Activated CD4-positive, alpha-beta T cell treated with anti-CD3 and anti-CD28 coated beads, Interleukin-2, amount 50 U/mL, for 16 hours (primary cell): ENCODE results near the gene HOMER3.

Source experiments
- DNase-seq: peaks from one replicate; pipeline ENCODE4 v3.0.0-alpha.2; 2020

The HOMER3 gene

DNA sequence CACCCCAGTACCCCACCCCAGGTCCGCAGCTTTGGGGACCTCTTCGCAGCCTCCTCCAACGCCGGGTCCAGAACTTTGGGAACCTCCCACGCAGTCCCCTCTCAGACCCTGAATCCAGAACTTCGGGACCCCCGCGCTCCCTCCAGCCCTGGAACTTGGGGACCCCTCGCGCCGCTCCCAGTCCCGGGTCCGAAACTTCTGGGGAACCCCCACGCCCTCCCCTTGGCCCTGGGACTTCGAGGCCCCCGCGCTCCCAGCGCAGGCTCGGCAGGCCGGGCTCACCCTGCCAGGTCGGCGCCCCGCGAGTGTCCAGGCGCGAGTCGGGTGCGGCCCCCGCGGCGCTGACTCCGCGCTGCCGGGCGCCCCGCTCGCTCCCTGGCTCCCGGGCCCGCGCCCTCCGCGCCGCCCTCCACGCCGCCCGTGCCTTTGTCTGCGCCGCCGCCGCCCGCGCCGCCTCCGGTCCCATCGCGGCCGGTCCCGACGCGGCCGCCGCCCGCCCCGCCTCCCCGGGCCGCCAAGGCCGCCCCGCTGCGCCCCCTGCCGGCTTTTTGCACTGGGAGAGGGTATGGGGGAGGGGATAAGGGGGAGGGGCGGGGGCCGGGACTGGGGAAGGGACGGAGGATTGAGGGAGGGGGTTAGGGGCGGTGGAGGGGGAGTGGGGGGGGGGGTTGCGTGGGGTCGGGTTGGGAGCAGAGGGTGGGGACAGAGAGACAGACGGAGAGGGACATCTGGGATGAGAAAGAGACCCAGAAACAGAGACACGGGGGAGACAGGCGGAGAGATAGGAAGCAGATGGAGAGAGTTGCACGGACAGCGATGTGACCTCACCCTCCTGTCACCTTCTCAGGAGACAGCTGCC is at the start of gene HOMER3:
Gene HOMER3, minus strand, starts transcription at position 449 of the 859 bp plus-strand sequence. CDS start 2,235 bp downstream, outside the sequence.
- DNase-seq, result peak; percentile 61

DNA sequence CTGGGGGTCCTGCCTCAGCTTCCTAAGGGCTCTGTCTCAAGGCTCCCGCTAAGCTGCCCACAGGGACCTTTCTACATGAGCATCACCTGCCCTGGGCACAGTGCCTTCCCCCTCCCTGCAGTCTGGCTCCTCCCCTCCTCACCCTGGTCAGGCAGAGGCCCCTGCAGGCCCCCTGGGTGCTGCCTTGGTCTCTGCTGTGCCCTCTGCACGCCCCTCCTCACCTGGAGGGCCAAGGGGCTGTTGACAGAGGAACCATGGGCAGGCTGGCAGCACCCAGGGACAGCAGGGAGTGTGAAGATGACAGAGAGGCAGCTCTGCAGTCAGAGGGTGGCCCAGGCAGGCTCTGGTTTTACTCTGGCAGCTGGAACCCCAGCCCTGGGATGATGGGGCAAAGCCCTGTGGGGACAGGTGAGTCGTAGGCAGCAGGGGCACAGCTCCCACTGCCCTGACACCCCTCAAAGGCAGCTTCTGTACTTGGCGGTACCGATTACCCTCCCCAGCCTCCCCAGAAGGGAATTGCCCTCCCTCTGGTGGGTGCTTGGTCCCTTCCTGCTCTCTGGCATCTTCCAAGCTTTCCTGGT is 49.2 kb upstream of the HOMER3 start:
- DNase-seq, result no peak

DNA sequence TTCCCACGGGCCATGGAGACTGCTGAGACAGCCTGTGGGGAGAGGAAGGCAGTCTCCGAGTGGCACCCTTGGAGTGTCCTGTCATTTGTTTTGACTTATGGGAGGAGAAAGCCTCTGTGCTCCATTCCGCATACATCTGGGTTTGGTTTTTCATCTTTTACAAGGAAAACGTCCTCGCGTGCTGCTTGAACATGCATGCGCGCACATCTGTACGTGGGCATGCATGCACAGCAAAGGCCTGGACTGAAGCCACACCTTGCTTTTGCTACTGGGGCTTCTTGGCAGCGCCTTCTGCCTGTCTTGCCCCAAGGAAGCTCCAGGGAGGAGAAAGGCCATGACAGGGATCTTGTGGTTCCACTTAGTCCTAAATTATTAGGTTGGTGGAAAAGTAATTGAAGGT is 48.3 kb upstream of the HOMER3 start:
- DNase-seq, result no peak

DNA sequence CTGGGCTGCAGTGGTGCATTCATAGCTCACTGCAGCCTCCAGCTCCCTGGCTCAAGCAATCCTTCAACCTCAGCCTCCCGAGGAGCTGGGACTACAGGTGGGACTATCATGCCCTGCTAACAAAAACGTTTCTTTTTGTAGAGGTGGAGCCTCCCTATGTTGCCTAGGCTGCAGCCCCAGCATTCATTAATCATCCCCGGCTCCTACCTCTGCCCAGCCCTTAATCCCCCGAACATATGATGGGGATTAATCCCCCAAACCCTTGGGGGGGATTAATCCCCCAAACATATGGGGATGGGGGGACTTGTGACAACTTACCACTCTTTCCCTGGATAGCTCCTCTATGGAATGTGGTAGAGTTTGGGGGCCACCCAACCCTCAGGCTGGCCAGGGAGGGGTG is 46.4 kb upstream of the HOMER3 start:
- DNase-seq, result no peak

DNA sequence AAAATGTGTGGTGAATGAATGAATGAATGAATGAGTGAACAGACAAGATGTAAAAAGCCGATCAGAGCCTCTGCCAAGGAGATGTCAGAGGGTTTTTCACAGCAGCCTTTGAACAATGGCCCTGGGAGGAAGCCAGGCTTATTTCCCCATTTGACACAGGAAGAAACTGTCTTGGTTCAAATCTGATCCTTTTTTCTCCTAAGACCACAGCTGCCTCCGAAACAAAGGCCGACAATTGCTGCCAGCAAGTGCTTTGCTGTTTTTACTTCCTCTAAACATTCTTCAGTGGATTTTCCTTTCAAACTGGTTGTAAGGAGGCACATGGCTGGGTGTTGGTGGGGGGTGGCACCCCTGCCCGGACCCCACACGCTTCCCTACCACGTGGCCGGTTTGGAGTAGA is 44.2 kb upstream of the HOMER3 start:
- no peak for DNase-seq

DNA sequence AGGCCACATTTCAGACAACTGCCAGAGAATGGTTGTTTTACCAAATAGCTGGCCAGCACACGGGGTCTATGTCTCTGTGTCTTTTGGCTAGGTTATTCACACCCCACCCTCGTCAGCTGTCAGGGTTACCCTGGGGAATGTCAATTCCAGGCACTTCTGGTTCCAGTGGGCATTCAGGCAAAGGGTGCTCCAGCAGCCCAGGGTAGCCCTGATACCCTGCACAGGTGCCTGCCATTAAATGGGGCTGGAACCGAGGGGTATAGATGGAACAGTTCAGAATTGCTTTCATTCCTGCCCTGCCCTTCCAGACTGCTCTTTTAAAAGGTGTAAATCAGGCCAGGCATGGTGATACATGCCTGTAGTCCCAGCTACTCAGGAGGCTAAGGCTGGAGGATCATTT is 43.2 kb upstream of the HOMER3 start:
- DNase-seq, result no peak

DNA sequence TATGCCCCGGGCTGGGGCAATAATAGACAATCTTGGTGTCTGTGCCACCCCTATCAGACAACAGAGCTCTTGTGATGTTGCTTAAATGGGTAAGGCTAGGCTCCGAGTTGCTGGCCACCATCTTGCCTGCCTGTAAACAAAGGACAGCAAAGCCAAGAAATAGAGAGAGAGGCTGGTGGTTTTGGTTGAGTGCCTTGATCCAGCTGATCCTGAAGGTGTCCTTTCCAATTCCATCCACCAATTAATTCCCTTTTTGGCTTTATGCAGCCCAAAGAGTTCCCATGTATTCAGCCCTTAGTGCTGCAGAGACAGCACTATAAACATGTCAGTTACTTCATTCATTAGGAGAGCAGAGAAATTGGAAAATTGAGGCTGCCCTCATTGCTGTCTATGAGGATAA is 41.7 kb upstream of the HOMER3 start:
- DNase-seq, result no peak

DNA sequence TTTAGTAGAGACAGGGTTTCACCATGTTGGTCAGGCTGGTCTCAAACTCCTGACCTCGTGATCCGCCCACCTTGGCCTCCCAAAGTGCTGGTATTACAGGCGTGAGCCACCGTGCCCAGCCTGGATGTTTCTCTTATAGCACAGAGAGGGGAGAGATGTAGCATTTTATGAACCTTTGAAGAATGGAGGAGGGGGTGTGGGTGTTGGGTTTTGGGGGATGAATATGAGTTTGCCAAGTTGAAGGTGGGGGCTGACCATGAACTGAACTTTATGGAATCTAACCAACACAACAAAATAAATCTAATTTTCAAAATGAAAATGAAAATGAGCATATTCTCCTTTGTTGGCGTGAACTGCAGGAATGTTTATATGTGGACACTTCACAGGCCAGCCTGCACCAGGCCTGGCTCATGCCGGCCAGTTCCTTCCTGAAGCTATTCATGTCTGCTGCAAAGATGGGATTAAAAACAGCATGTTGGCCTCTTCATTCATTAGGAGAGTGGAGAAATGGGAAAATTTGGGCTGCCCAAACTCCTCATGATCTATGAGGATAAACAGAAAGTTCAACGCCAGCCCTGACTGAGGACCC is 39.5 kb upstream of the HOMER3 start:
- no peak for DNase-seq

DNA sequence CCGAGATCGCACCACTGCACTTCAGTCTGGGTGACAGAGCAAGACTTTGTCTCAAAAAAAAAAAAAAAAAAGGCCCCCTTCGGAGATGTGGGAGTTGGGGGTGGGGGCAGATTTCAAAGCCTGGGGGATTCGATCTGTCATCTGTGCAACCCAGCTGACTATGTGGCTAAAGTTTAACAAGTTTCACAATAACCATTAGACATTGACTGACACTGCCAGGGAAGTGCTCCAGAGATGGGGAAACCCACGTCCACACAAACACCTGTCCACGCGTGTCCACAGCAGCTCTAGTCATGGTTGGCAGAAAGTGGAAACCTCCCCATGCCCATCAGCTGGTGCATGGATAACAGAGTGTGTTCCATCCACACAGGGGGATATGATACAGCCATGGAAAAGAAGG is 37.6 kb upstream of the HOMER3 start:
- no peak for DNase-seq

DNA sequence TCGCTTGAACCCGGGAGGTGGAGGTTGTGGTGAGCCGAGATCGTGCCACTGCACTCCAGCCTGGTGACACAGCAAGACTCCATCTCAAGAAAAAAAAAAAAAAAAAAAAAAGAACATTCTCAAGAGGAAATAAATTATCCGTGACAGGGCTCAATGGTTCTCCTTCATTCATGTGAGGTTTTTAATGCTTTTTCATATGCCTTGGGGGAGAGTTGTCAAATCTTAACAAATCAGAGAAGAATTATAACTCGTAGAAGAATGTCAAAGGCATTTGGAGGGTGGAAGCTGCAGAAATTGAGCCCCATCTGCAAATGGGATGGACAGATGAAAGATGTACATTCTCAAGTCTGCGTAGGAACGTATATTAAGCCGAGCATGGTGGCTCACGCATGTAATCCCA is 34.9 kb upstream of the HOMER3 start:
- DNase-seq, result no peak

DNA sequence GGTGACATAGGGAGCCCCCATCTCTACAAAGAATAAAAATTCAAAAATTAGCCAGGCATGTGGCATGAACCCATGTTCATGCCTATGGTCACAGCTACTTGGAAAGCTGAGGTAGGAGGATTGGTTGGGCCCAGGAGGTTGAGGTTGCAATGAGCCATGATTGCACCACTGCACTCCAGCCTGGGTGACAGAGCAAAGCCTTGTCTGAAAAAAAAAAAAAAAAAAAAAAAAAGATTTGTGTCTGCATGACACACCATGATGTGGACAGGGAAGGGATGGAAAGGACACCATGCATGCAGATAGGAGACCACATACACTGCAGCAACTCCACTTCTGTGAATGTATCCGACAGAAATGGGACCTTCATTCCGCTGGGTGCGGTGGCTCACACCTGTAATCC is 34.0 kb upstream of the HOMER3 start:
- DNase-seq, result no peak

DNA sequence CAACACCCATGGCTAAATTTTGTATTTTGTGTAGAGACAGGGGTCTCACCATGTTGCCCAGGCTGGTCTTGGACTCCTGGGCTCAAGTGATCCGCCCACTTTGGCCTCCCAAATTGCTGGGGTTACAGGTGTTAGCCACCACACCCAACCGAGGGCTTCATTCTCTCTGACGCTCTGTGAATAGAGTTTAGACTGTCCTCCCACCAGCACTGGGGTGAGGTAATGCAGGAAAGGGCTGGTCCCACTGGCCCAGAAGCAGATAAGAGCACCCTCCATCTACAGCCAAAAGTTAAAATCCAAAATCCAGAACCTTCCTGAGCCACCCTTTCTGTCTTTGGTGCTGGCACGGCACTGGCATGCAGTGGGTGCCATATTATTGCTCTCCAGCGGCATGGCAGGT is 31.8 kb upstream of the HOMER3 start:
- no peak for DNase-seq

DNA sequence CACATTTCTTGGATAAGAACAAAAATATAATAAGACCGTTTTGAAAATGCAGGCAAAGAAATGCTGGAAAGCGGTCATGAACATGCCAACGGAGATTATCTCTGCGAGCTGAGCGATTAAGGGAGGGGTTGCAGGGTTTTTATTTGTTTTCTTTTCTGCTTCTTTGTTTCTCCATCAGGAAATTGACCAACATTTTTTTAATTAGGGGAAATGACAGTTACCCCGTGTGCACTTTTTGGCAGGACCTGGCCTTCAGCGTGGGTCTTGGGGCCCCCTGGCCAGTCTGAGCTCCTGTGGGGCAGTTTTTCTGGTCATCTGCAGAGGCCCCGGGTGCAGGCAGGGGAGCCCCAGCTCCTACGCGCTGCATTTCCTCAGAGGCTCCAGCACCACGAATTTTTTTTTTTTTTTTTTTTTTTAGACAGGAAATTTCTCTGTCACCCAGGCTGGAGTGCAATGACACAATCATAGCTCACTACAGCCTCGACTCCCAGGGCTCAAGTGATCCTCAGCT is 31.3 kb upstream of the HOMER3 start:
- no peak for DNase-seq

DNA sequence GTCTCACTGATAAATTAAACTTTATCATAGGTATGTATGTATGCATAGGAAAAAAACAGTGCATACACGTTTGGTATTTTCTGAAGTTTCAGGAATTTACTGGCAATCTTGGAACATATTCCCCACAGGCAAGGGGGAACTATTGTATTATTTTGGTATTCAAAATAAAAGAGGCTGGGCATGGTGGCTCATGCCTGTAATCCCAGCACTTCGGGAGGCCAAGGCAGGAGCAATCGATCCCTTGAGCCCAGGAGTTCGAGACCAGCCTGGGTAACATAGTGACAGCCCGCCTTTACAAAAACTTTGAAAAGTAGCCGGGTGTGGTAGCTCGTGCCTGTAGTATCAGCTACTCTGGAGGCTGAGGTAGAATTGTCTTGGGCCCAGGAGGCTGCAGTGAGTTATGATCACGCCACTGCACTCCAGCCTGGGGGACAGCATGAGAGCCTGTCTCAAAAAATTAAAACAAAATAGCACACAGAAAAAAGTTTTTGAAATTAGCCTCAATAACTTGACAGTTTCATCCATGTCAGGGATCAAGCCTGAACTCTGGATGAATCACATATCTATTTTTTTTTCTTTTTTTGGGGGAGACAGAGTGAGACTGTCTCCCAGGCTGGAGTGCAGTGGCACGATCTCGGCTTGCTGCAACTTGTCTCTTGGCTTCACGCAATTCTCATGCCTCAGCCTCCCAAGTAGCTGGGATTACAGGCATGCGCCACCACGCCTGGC is 29.1 kb upstream of the HOMER3 start:
- no peak for DNase-seq

DNA sequence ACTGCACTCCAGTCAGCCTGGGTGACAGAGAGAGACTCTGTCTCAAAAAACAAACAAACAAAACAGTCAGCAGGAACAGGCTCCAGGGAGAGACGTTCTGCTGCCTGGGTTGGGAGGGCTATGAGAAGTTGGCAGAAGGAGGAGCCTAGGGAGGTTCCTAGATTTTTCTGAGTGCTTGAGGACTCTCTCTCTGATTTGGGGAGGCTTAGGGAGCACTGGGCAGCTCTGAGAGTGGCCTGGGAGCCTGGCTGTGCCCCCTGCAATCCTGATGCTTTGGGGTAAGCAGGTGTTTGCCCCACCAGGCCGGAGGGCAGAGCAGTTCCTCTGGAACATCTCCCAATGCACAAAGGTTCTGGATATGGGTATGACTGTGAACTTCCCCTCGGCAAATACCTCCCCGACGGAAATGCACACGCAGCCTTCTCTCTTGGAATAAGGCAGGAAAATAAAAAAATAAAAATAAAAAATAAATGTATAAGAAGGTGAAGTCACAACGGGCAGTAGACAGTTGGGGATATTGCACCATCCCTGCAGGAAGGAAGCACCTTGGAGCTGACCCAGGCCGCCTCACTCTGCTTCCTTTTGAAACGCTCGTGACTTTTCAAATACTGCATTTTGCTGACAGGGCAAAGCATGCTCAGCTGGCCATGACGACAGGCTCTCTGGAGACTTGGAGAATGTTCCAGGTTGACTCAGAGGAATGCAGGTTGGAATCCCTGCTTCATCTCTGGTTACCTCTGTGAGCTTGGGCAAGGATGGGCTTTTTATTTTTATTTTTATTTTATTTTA is 26.5 kb upstream of the HOMER3 start:
- no peak for DNase-seq

DNA sequence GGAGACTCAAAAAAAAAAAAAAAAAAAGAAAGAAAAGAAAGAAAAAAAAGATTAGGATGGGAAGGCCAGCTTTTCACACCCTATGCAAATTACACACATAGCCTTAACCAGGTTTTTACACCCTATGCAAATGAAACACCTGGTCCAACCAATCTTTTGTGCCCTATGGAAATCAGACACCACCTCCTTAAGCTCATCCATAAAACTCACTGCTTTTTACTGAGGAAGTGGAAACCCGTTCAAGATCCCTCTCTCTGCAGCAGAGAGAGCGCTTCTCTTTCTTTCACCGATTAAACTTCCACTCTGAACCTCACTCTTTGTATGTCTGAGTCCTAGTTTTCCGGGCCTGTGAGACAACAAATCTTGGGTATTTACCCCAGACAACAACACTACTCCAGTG is 25.3 kb upstream of the HOMER3 start:
- DNase-seq, result no peak

DNA sequence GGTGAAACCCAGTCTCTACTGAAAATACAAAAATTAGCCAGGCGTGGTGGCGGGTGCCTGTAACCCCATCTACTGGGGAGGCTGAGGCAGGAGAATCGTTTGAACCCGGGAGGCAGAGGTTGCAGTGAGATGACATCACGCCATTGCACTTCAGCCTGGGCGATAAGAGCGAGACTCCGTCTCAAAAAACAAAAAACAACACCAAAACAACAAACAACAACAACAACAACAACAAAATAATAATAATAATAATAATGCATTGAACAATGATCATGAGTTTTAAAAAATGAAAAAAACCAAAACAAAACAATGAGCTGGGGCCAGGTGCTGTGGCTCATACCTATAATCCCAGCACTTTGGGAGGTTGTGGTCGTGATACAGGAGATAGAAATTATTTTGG is 23.1 kb upstream of the HOMER3 start:
- no peak for DNase-seq

DNA sequence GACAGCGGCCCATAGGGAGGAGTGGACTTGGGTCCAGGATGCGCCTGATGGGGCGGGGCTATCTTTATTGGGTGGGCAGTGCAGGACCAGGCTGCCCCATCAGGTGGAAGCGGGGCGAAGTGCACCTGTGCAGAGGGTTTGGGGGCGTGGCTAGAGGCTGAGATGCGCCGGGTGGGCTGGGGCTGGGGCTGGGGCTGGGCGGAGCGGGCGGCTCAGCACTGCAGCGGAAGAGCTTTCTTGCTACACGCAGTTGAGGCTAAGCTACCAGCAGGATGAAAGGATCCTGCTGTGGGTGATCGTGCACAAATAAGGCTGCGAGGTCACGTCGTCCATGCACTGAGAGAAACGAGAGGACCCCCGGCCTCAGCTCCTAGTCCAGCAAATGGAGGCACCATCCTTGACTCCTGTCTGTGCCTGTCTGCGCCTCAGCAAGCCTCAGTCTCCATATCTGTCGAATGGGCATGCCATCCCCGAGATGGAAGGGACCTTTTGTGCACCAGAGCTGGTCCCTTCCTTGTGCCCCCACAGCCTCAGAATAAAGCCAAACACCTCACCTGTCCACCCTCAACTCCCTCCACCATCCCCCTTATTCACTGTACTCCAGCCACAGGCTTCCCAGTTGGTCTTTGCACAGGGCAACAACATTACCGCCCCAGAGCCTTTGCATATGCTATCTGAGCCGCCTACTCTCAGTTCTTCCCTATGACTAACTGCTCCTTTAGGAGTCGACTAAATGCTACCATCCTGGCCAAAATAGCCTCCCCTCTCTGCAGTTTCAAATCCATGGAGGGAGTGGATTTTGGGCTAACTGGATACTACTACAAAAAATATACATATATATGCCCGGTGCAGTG is 21.0 kb upstream of the HOMER3 start:
- no peak for DNase-seq

DNA sequence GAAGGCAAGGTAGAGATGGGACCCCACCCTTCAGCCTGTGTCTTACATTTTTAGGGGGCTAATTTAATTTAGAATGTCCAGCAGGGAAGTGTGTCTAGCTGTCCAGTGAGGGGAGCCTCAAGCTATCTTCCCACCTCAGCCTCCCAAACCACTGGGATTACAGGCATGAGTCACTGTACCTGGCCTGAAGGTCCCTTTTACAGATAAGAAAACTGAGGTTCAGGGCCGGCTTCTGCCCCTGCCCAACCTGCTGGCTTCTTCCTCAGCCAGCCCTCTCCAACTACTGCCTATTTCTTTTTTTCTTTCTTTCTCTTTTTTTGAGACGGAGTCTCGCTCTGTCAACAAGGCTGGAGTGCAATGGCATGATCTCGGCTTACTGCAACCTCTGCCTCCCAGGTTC is 19.4 kb upstream of the HOMER3 start:
- no peak for DNase-seq

DNA sequence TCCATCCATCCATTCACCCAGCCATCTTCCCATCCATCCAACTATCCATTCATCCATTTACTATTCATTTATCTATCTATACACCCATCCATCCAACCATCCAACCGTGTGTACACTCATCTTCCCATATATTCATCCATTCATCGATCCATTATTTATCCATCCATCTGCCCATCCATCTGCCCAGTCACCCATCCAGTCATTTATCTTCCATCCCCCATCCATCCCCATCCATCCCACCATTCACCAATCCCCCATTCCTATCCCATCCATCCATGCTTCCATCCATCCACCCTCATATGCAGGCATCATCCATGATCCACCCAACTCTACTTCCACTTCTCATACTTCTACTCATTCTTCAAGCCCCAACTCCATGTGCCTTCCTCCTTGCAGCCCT is 14.0 kb upstream of the HOMER3 start:
- no peak for DNase-seq

DNA sequence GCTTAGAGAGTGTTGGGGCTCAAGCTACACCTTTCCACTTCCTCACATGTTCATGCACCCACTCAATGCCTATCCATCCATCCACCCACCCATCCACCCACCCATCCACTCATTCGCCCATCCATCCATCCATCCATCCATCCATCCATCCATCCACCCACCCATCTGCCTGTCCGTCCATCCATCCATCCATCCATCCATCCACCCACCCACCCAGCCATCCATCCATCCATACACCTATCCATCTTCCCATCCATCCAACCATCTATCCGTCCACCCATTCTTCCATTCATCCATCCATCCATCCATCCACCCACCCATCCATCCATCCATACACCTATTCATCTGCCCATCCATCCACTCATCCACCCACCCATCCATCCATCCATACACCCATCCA is 13.1 kb upstream of the HOMER3 start:
- DNase-seq, result no peak
